ENCODE results near the gene RIPPLY3.

The RIPPLY3 gene

GRCh38 chr21:37006486-37007291 is at the start of gene RIPPLY3:
Gene RIPPLY3 (plus strand): TSS chr21:37006702. CDS start chr21:37006773, 71 bp downstream.
- in situ Hi-C loops (cut with MboI; ENCODE audit: low sequenced_read_pairs), result no loop called here

GRCh38 chr21:36959020-36959835 is 47.3 kb upstream of the RIPPLY3 start:
- in situ Hi-C loops (cut with MboI; ENCODE audit: low sequenced_read_pairs), result no loop called here

GRCh38 chr21:36960676-36961284 is 45.7 kb upstream of the RIPPLY3 start:
- in situ Hi-C loops (cut with MboI; ENCODE audit: low sequenced_read_pairs), result no loop called here

- in situ Hi-C loops (cut with MboI; ENCODE audit: low sequenced_read_pairs), result no loop called here
These were observed 44.3 kb upstream of the RIPPLY3 start for GRCh38 chr21:36962098-36962780.

GRCh38 chr21:36964398-36964797 is 42.1 kb upstream of the RIPPLY3 start:
- in situ Hi-C loops (cut with MboI; ENCODE audit: low sequenced_read_pairs), result no loop called here

GRCh38 chr21:36964827-36965719 is 41.4 kb upstream of the RIPPLY3 start:
- in situ Hi-C loops (cut with MboI; ENCODE audit: low sequenced_read_pairs), result no loop called here

- in situ Hi-C loops (cut with MboI; ENCODE audit: low sequenced_read_pairs), result no loop called here
These were observed 40.8 kb upstream of the RIPPLY3 start for GRCh38 chr21:36965720-36966065.

- in situ Hi-C loops (cut with MboI; ENCODE audit: low sequenced_read_pairs), result no loop called here
These were observed 40.3 kb upstream of the RIPPLY3 start, which contains the start of gene HLCS for GRCh38 chr21:36966066-36966820. Gene HLCS (minus strand): TSS chr21:36966669. CDS start chr21:36966638, 31 bp downstream.

- in situ Hi-C loops (cut with MboI; ENCODE audit: low sequenced_read_pairs), result no loop called here
These were observed 39.4 kb upstream of the RIPPLY3 start for GRCh38 chr21:36966821-36967768.

GRCh38 chr21:36968414-36968813 is 38.1 kb upstream of the RIPPLY3 start:
- in situ Hi-C loops (cut with MboI; ENCODE audit: low sequenced_read_pairs), result no loop called here

GRCh38 chr21:36968976-36969375 is 37.5 kb upstream of the RIPPLY3 start:
- in situ Hi-C loops (cut with MboI; ENCODE audit: low sequenced_read_pairs), result no loop called here

- in situ Hi-C loops (cut with MboI; ENCODE audit: low sequenced_read_pairs), result no loop called here
These were observed 32.3 kb upstream of the RIPPLY3 start for GRCh38 chr21:36973986-36974850.

- in situ Hi-C loops (cut with MboI; ENCODE audit: low sequenced_read_pairs), result no loop called here
These were observed 31.7 kb upstream of the RIPPLY3 start for GRCh38 chr21:36974851-36975192.

- in situ Hi-C loops (cut with MboI; ENCODE audit: low sequenced_read_pairs), result no loop called here
These were observed 30.2 kb upstream of the RIPPLY3 start for GRCh38 chr21:36976228-36976861.

GRCh38 chr21:36976882-36977651 is 29.4 kb upstream of the RIPPLY3 start:
- in situ Hi-C loops (cut with MboI; ENCODE audit: low sequenced_read_pairs), result no loop called here

Data from HL-60/S4 treated with retinoic acid at 250 ng/mL for 4 days and 3 days (cell line).